ENCODE data around the gene KRT33A.
"Not testable (repeated sequence)": the region's sequence is repeated elsewhere in the genome, so short reads cannot be mapped to it uniquely, and the experiment has no call there.

The KRT33A gene

GRCh38 chr17:41360296-41360995 lies 9.8 kb upstream of the KRT33A start:
- DNase-seq, result no peak

GRCh38 chr17:41354536-41354935 lies 3.9 kb upstream of the KRT33A start:
- no peak for DNase-seq

GRCh38 chr17:41352597-41353366 lies 2.2 kb upstream of the KRT33A start:
- no peak for DNase-seq

- DNase-seq, result no peak
These were observed 549 bp upstream of the KRT33A start for GRCh38 chr17:41351177-41351576.

GRCh38 chr17:41347869-41348760 lies 2.5 kb downstream of the KRT33A start:
- no peak for DNase-seq

GRCh38 chr17:41346421-41346820 lies 4.2 kb downstream of the KRT33A start:
- not testable (repeated sequence) for DNase-seq

GRCh38 chr17:41345992-41346391 lies 4.6 kb downstream of the KRT33A start:
- DNase-seq, result no peak

- no peak for DNase-seq
These were observed 7.6 kb downstream of the KRT33A start for GRCh38 chr17:41343029-41343428.

GRCh38 chr17:41340934-41341861 lies 9.4 kb downstream of the KRT33A start:
- DNase-seq, result peak; percentile 54 to 70

- DNase-seq, result no peak
These were observed 10.1 kb downstream of the KRT33A start for GRCh38 chr17:41340494-41340893.

- no peak for DNase-seq
These were observed 11.0 kb downstream of the KRT33A start for GRCh38 chr17:41339571-41340172.

- peak; percentile 53 to 82 for DNase-seq
These were observed 11.6 kb downstream of the KRT33A start for GRCh38 chr17:41338961-41339485.

GRCh38 chr17:41335747-41336146 lies 14.9 kb downstream of the KRT33A start:
- DNase-seq, result no peak

- peak in 1 of 2 donors; percentile 26 for DNase-seq
These were observed 16.0 kb downstream of the KRT33A start for GRCh38 chr17:41334385-41335305.

- no peak for DNase-seq
These were observed 16.8 kb downstream of the KRT33A start for GRCh38 chr17:41333836-41334235.

GRCh38 chr17:41333098-41333497 lies 17.5 kb downstream of the KRT33A start:
- DNase-seq, result no peak

GRCh38 chr17:41332239-41332638 lies 18.4 kb downstream of the KRT33A start:
- no peak for DNase-seq

- DNase-seq, result no peak
These were observed 19.0 kb downstream of the KRT33A start for GRCh38 chr17:41331606-41332005.

GRCh38 chr17:41329279-41329948 lies 21.2 kb downstream of the KRT33A start:
- peak in 1 of 2 donors; percentile 33 for DNase-seq

GRCh38 chr17:41328207-41328606 lies 22.4 kb downstream of the KRT33A start:
- DNase-seq, result no peak
